Activated CD8-positive, alpha-beta memory T cell treated with anti-CD3 and anti-CD28 coated beads for 36 hours (primary cell): ENCODE results near the gene DCAF8. TPM values are rescaled to one million over a fixed set of nuclear protein-coding genes. Genes with fewer than 3 reads are reported as not detected.

Experiments
- CTCF ChIA-PET: fragments of 350-600 bp; sonication (Branson Sonifier 250); formaldehyde crosslinking; loops from one replicate; lab custom pipeline; 2021; ENCODE audit warnings: antibody characterized with exemption; lab: Charles Lee
- POLR2A ChIA-PET: fragments of 350-600 bp; sonication (Branson Sonifier 250); formaldehyde crosslinking; loops from one replicate; lab custom pipeline; 2021; ENCODE audit warnings: antibody characterized with exemption; lab: Charles Lee
- total RNA-seq, 2 experiments: library from RNA; stranded (reverse); gene quantifications; one replicate each; pipeline ENCODE4 v1.2.3, GENCODE V29; 2021

Gene DCAF8
- total RNA-seq, 2 experiments from 2014 or later, result 96.7 to 99.1 TPM

- CTCF ChIA-PET, result interaction anchor here (1.0 to 2.2 kb wide), 3 partner anchors 23 to 154 kb away, joined by 3 to 5 read pairs (median 3); partner anchors contain the start of gene DCAF8
- POLR2A ChIA-PET, result no interaction called here
Measured at GRCh38 chr1:160239582-160240299, 22.6 kb downstream of the DCAF8 start.

GRCh38 chr1:160238408-160238807, 23.9 kb downstream of the DCAF8 start:
- CTCF ChIA-PET, result interaction anchor here (0.6 to 2.2 kb wide), 2 partner anchors 117 to 153 kb away, joined by 3 to 5 read pairs; no protein-coding TSS in a partner anchor
- POLR2A ChIA-PET, result no interaction called here

- POLR2A ChIA-PET, result no interaction called here
- CTCF ChIA-PET, result no interaction called here
Measured at GRCh38 chr1:160237558-160237957, 24.8 kb downstream of the DCAF8 start.

- ChIA-PET CTCF (no interaction called here), POLR2A (no interaction called here)
Measured at GRCh38 chr1:160236806-160237205, 25.5 kb downstream of the DCAF8 start.

GRCh38 chr1:160232911-160233310, 29.4 kb downstream of the DCAF8 start:
- CTCF ChIA-PET, result interaction anchor here (0.6 to 1.7 kb wide), 6 partner anchors 9 to 865 kb away, joined by 3 to 4 read pairs (median 4); no protein-coding TSS in a partner anchor
- POLR2A ChIA-PET, result no interaction called here

- CTCF ChIA-PET, result interaction anchor here (1.1 kb wide), 1 partner anchor 15 kb away, joined by 3 read pairs; no protein-coding TSS in a partner anchor
- POLR2A ChIA-PET, result no interaction called here
Measured at GRCh38 chr1:160228431-160228830, 33.9 kb downstream of the DCAF8 start.

GRCh38 chr1:160227561-160227960, 34.8 kb downstream of the DCAF8 start:
- CTCF ChIA-PET, result no interaction called here
- POLR2A ChIA-PET, result no interaction called here

- CTCF ChIA-PET, result interaction anchor here (1.2 kb wide), 1 partner anchor 64 kb away, joined by 3 read pairs; no protein-coding TSS in a partner anchor
- POLR2A ChIA-PET, result no interaction called here
Measured at GRCh38 chr1:160227034-160227433, 35.3 kb downstream of the DCAF8 start.

GRCh38 chr1:160226623-160227022, 35.7 kb downstream of the DCAF8 start:
- POLR2A ChIA-PET, result no interaction called here
- CTCF ChIA-PET, result interaction anchor here (1.2 kb wide), 1 partner anchor 65 kb away, joined by 3 read pairs; no protein-coding TSS in a partner anchor

- POLR2A ChIA-PET, result interaction anchor here (0.6 kb wide), 1 partner anchor 299 kb away, joined by 10 read pairs; no protein-coding TSS in a partner anchor
- CTCF ChIA-PET, result interaction anchor here (0.9 kb wide), 1 partner anchor 45 kb away, joined by 4 read pairs; no protein-coding TSS in a partner anchor
Measured at GRCh38 chr1:160225345-160225744, 37.0 kb downstream of the DCAF8 start.

GRCh38 chr1:160224606-160225005, 37.7 kb downstream of the DCAF8 start:
- ChIA-PET POLR2A (no interaction called here), CTCF (no interaction called here)

- CTCF ChIA-PET, result no interaction called here
- POLR2A ChIA-PET, result no interaction called here
Measured at GRCh38 chr1:160222546-160222945, 39.8 kb downstream of the DCAF8 start.

- ChIA-PET CTCF (interaction anchor here (0.8 kb wide), 1 partner anchor 116 kb away, joined by 3 read pairs; no protein-coding TSS in a partner anchor), POLR2A (no interaction called here)
Measured at GRCh38 chr1:160221089-160221488, 41.3 kb downstream of the DCAF8 start.

GRCh38 chr1:160220301-160220700, 42.0 kb downstream of the DCAF8 start:
- ChIA-PET CTCF (interaction anchor here (0.8 to 2.2 kb wide), 5 partner anchors 10 to 115 kb away, joined by 3 to 7 read pairs (median 3); no protein-coding TSS in a partner anchor), POLR2A (no interaction called here)

GRCh38 chr1:160219062-160219929, 43.1 kb downstream of the DCAF8 start:
- CTCF ChIA-PET, result interaction anchor here (1.3 to 2.2 kb wide), 3 partner anchors 26 to 35 kb away, joined by 3 to 7 read pairs (median 5); no protein-coding TSS in a partner anchor
- POLR2A ChIA-PET, result interaction anchor here (0.8 kb wide), 1 partner anchor 8 kb away, joined by 3 read pairs; no protein-coding TSS in a partner anchor

GRCh38 chr1:160217481-160218051, 44.8 kb downstream of the DCAF8 start:
- ChIA-PET POLR2A (no interaction called here), CTCF (interaction anchor here (1.5 kb wide), 1 partner anchor 74 kb away, joined by 3 read pairs; no protein-coding TSS in a partner anchor)

GRCh38 chr1:160216301-160216700, 46.0 kb downstream of the DCAF8 start:
- POLR2A ChIA-PET, result no interaction called here
- CTCF ChIA-PET, result no interaction called here

GRCh38 chr1:160214481-160215140, 47.7 kb downstream of the DCAF8 start:
- CTCF ChIA-PET, result interaction anchor here (0.5 kb wide), 1 partner anchor 27 kb away, joined by 4 read pairs; no protein-coding TSS in a partner anchor

More at GRCh38 chr1:160214481-160215140, 47.7 kb downstream of the DCAF8 start:
- POLR2A ChIA-PET, result no interaction called here
